Mesodermal cell (in vitro differentiated cells): ENCODE results near the gene ECE1.
"Not testable (repeated sequence)": the region's sequence is repeated elsewhere in the genome, so short reads cannot be mapped to it uniquely, and the experiment has no call there.

ENCODE experiments used
- H3K27ac ChIP-seq: 2 replicates; pipeline ENCODE4 v1.7.0; 2013; ENCODE audit warnings: mild to moderate bottlenecking, low read depth, low read length, moderate library complexity; ENCODE audit not compliant: severe bottlenecking
- H3K36me3 ChIP-seq: 2 replicates; pipeline ENCODE4 v1.7.1; 2013; ENCODE audit warnings: mild to moderate bottlenecking, low read length, moderate library complexity; ENCODE audit not compliant: control insufficient read depth, insufficient read depth
- H3K4me1 ChIP-seq: one replicate; pipeline ENCODE4 v1.7.1; 2013; ENCODE audit warnings: mild to moderate bottlenecking, low read length; ENCODE audit not compliant: insufficient read depth, control insufficient read depth, poor library complexity, severe bottlenecking
- H3K4me3 ChIP-seq: 2 replicates; pipeline ENCODE4 v1.7.0; 2013; ENCODE audit warnings: low read length, control low read depth, mild to moderate bottlenecking; ENCODE audit not compliant: insufficient read depth, poor library complexity, severe bottlenecking; ENCODE audit errors: extremely low read depth
- H3K9me3 ChIP-seq: 2 replicates; pipeline ENCODE4 v1.7.1; 2013; ENCODE audit warnings: mild to moderate bottlenecking, low read length, moderate library complexity; ENCODE audit not compliant: control insufficient read depth
- WGBS, 2 experiments: methylation state at CpG; one replicate each; pipeline ENCODE4 v1.1.5; 2013; ENCODE audit warnings: missing lambda C conversion rate in 2 of 2; ENCODE audit not compliant: insufficient coverage in 2 of 2; 5-methylcytosine and 5-hydroxymethylcytosine counted together

ECE1 gene

GRCh38 chr1:21212126-21212525 is 78.1 kb downstream of the ECE1 start:
- WGBS, 2 experiments, result 54 to 63% methylated on average over 3 of the region's 3 CpGs
- Histone ChIP-seq H3K27ac (no peak overlapping the region), H3K36me3 (peaks cover under 1% of the 10 kb centered on the region), H3K4me3 (no peak overlapping the region), H3K9me3 (no peaks in the 10 kb centered on the region), H3K4me1 (peaks cover 10% of the 10 kb centered on the region)

DNA sequence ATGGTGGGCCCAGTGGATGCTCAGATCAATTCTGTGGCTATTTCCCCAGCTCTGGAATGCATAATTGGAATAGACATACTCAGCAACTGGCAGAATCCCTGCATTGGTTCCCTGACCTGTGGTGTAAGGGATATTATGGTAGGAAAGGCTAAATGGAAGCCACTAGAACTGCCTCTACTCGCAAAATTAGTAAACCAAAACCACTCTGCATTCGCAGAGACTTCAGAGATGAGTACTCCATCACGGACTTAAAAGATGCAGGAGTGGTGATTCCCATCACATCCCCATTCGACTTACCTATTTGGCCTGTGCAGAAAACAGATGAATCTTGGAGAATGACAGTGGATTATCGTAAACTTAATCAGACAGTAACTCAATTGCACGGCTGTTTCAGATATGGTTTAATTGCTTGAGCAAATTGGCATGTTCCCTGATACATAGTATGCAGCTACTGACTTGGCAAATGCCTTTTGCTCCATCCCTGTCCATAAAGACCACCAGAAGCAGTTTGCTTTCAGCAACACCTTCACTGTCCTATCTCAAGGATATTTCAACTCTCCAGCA is 82.0 kb downstream of the ECE1 start:
- WGBS, 2 experiments, result 93 to 94% methylated on average over 2 to 5 of the region's 6 CpGs
- not testable (repeated sequence) for H3K36me3 ChIP-seq, H3K9me3 ChIP-seq, H3K4me3 ChIP-seq, H3K4me1 ChIP-seq, H3K27ac ChIP-seq

- H3K4me1 ChIP-seq, result peaks cover 1% of the 10 kb centered on the region
- H3K36me3 ChIP-seq, result no peaks in the 10 kb centered on the region
- WGBS, 2 experiments, result no CpG with 5 or more reads among the region's 2 CpGs
- no peak overlapping the region for H3K27ac ChIP-seq
- H3K4me3 ChIP-seq, result no peak overlapping the region
- no peaks in the 10 kb centered on the region for H3K9me3 ChIP-seq
Observed at GRCh38 chr1:21206117-21206516, 84.1 kb downstream of the ECE1 start.

GRCh38 chr1:21205416-21205815 is 84.8 kb downstream of the ECE1 start:
- WGBS, 2 experiments, result 83 to 97% methylated on average over 4 to 5 of the region's 5 CpGs
- no peaks in the 10 kb centered on the region for H3K9me3 ChIP-seq
- H3K4me3 ChIP-seq, result no peak overlapping the region
- H3K27ac ChIP-seq, result no peak overlapping the region
- peaks cover 5% of the 10 kb centered on the region for H3K4me1 ChIP-seq
- no peaks in the 10 kb centered on the region for H3K36me3 ChIP-seq

GRCh38 chr1:21201650-21202049 is 88.6 kb downstream of the ECE1 start:
- no peaks in the 10 kb centered on the region for H3K9me3 ChIP-seq
- 91% methylated on average over 1 of the region's 4 CpGs; no CpG with 5 or more reads in 1 of the 2 experiments for WGBS, 2 experiments
- peaks cover 5% of the 10 kb centered on the region for H3K4me1 ChIP-seq
- H3K36me3 ChIP-seq, result no peaks in the 10 kb centered on the region
- H3K4me3 ChIP-seq, result no peak overlapping the region
- H3K27ac ChIP-seq, result no peak overlapping the region

- WGBS, 2 experiments, result 98% methylated on average over 4 of the region's 5 CpGs; no CpG with 5 or more reads in 1 of the 2 experiments
- H3K27ac ChIP-seq, result not testable (repeated sequence)
Observed at GRCh38 chr1:21201238-21201637, 89.0 kb downstream of the ECE1 start.

DNA sequence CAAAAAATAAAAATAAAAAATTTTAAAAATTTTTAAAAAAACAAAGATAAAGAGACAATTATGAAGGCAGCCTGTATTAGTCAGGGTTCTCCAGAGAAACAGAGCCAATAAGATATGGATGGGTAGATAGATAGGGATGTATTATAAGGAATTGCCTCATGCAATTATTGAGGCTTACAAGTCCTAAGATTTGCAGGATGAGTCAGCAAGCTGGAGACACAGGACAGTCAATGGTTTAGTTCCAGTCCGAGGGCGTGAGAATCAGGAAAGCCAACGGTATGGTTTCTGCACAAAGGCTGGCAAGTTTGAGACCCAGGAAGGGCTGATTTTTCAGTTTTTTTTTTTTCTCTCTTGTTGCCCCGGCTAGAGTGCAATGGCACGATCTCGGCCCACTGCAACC is 89.5 kb downstream of the ECE1 start:
- H3K4me1 ChIP-seq, result peaks cover 5% of the 10 kb centered on the region
- H3K9me3 ChIP-seq, result no peaks in the 10 kb centered on the region
- H3K27ac ChIP-seq, result no peak overlapping the region
- H3K4me3 ChIP-seq, result no peak overlapping the region
- 93 to 95% methylated on average over 2 to 6 of the region's 6 CpGs for WGBS, 2 experiments
- no peaks in the 10 kb centered on the region for H3K36me3 ChIP-seq

More at GRCh38 chr1:21201238-21201637, 89.0 kb downstream of the ECE1 start:
- not testable (repeated sequence) for H3K36me3 ChIP-seq, H3K4me3 ChIP-seq, H3K4me1 ChIP-seq, H3K9me3 ChIP-seq

- 75 to 77% methylated on average over 1 to 3 of the region's 4 CpGs for WGBS, 2 experiments
- no peak overlapping the region for H3K4me3 ChIP-seq
- no peak overlapping the region for H3K27ac ChIP-seq
Observed at GRCh38 chr1:21198929-21199328, 91.3 kb downstream of the ECE1 start.

DNA sequence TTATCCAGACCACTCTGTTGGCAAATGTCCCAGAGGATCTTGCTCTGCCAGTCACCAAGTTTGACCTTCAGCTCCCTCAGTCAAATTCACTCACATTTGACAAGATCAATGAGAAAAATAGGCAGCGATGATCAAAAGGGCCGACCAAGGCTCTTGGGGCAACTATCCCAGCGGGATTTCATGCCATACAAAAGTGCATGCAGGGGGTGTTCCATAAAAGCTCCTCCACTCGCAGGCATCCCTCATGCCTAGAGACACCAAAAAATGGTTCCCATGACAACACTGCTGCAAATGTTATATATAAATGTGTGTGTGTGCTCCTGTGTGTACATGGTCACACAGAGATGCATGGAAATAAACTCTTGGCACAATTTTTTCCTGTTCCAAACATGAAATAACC is 97.4 kb downstream of the ECE1 start:
- Histone ChIP-seq H3K4me3 (no peak overlapping the region), H3K27ac (no peak overlapping the region), H3K9me3 (no peaks in the 10 kb centered on the region), H3K36me3 (no peaks in the 10 kb centered on the region), H3K4me1 (peaks cover 4% of the 10 kb centered on the region)
- 100% methylated on average over 1 of the region's 4 CpGs; no CpG with 5 or more reads in 1 of the 2 experiments for WGBS, 2 experiments

More at GRCh38 chr1:21198929-21199328, 91.3 kb downstream of the ECE1 start:
- H3K9me3 ChIP-seq, result no peaks in the 10 kb centered on the region
- H3K36me3 ChIP-seq, result no peaks in the 10 kb centered on the region
- H3K4me1 ChIP-seq, result peaks cover 5% of the 10 kb centered on the region

- Histone ChIP-seq H3K4me3 (no peak overlapping the region), H3K4me1 (peaks cover 4% of the 10 kb centered on the region), H3K36me3 (no peaks in the 10 kb centered on the region), H3K27ac (no peak overlapping the region), H3K9me3 (no peaks in the 10 kb centered on the region)
- 71 to 94% methylated on average over 3 to 5 of the region's 5 CpGs for whole genome bisulfite sequencing, 2 experiments
Observed at GRCh38 chr1:21192284-21192683, 98.0 kb downstream of the ECE1 start.

DNA sequence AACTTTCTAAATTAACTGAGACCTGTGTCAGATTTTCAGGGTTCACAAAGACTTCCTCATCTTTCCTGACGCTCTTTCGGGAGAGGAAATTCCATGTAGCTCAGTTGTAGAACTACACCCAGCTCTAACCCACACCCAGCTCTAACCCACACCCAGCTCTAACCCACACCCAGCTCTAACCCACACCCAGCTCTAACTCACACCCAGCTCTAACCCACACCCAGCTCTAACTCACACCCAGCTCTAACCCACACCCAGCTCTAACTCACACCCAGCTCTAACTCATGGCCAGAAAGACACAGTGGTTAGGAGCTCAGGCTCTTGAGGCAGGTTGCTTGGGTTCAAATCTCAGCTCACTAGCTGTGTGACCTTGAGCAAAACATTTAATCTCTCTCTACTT is 99.5 kb downstream of the ECE1 start:
- not testable (repeated sequence) for H3K27ac ChIP-seq, H3K4me1 ChIP-seq, H3K36me3 ChIP-seq, H3K9me3 ChIP-seq, H3K4me3 ChIP-seq
- WGBS, 2 experiments, result 45 to 61% methylated on average over 2 of the region's 2 CpGs
